BJ (cell line): ENCODE data around the gene PLPP3. TPM values are rescaled to one million over a fixed set of nuclear protein-coding genes. Genes with fewer than 3 reads are reported as not detected.

Experiments
- CTCF ChIA-PET: fragments of 350-600 bp; formaldehyde crosslinking; extraction: SDS; loops from one replicate; lab custom pipeline; 2021; ENCODE audit warnings: antibody characterized with exemption, inconsistent platforms; lab: Yijun Ruan, JAX
- POLR2A ChIA-PET: fragments of 300-600 bp; sonication (Branson Sonifier 250); formaldehyde crosslinking; extraction: SDS; loops from one replicate; lab custom pipeline; 2021; ENCODE audit warnings: antibody characterized with exemption; lab: Charles Lee
- DNase-seq: peaks from one replicate; pipeline ENCODE4 v3.0.0-alpha.2; 2011; ENCODE audit warnings: low read depth
- H3K27me3 ChIP-seq: 2 replicates; pipeline ENCODE4 v1.6.0; 2011; ENCODE audit warnings: low read length; ENCODE audit not compliant: control insufficient read depth, insufficient read depth
- H3K36me3 ChIP-seq: 2 replicates; pipeline ENCODE4 v1.5.1; 2011; ENCODE audit warnings: low read length; ENCODE audit not compliant: control insufficient read depth, insufficient read depth
- H3K4me3 ChIP-seq: 2 replicates; pipeline ENCODE4 v1.5.1; 2011; ENCODE audit warnings: low read depth, mild to moderate bottlenecking, control low read depth, low read length
- polyA plus RNA-seq: library from polyadenylated mRNA; depleted of rRNA; stranded (reverse); fragments of >200 nt; gene quantifications from 2 replicates; pipeline ENCODE4 v1.2.3, GENCODE V29; 2011
- TF ChIP-seq, protein P1 (sequence below): IDR thresholded peaks from 2 replicates; pipeline ENCODE4 v1.5.1; 2011; ENCODE audit warnings: low read depth, mild to moderate bottlenecking, control low read depth, inconsistent platforms, low read length, moderate library complexity; ENCODE audit not compliant: insufficient read depth

PLPP3 gene
- polyA plus RNA-seq, 1 experiment: 55.4 TPM

DNA sequence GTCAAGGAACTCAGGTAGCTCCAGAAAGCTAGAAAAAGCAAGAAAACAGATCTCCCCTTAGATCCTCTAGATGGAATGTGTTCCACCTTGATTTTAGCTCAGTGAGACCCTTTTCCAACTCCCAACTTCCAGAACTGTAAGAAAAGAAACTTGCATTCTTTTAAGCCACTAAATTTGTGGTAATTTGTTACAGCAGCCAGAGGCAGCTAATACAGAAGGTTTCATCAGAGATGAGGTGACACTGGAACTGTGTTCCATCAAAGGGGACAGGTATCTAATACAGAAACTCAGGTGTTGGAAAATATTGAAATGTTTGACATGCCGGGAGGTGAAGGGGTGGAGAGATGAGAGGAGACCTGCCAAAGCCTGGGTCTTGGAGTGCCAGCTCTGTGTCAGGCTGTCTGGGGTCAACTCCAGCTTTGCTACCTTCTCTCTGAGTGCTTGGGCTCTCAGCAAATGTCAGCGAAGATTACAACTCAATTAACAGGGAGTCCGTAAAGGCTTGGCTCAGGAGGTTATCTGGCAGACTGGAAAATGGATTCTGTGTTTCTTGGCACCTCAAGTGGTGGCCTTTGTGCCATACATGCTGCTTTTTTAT is 71.3 kb downstream of the PLPP3 start:
- TF ChIP-seq, protein P1, sequence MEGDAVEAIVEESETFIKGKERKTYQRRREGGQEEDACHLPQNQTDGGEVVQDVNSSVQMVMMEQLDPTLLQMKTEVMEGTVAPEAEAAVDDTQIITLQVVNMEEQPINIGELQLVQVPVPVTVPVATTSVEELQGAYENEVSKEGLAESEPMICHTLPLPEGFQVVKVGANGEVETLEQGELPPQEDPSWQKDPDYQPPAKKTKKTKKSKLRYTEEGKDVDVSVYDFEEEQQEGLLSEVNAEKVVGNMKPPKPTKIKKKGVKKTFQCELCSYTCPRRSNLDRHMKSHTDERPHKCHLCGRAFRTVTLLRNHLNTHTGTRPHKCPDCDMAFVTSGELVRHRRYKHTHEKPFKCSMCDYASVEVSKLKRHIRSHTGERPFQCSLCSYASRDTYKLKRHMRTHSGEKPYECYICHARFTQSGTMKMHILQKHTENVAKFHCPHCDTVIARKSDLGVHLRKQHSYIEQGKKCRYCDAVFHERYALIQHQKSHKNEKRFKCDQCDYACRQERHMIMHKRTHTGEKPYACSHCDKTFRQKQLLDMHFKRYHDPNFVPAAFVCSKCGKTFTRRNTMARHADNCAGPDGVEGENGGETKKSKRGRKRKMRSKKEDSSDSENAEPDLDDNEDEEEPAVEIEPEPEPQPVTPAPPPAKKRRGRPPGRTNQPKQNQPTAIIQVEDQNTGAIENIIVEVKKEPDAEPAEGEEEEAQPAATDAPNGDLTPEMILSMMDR: no peak
- ChIA-PET POLR2A (no interaction called here), CTCF (no interaction called here)
- Histone ChIP-seq H3K4me3 (no peak overlapping the region), H3K36me3 (peaks cover 39% of the 10 kb centered on the region), H3K27me3 (no peaks in the 10 kb centered on the region)
- DNase-seq: no peak

DNA sequence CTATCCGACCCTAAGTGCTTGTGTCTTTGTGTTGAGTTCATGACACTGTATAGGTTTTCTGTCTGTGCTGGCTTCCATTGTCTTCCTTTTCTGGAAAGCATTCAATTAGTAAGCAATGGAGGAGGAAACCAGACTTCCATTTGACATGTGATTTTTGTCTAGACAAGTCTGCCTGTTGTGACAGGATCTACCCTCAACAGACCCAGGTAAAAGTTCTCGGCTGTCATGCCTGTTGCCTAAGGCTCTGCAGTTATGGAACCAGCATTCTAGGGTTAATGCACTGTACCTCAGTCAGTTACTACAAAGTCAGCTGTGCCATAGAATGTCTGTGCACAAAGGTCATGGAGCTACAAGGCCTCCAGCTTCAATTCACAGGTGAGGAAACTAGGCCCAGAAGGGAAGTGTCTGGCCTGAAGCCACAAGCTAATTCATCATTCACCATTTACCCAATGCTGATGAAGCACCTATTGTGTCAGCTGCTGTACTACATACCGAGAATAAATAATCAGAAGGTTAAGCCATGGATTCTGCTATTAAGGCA is 72.3 kb downstream of the PLPP3 start:
- POLR2A ChIA-PET: no interaction called here
- Histone ChIP-seq H3K4me3 (no peak overlapping the region), H3K36me3 (peaks cover 39% of the 10 kb centered on the region), H3K27me3 (no peaks in the 10 kb centered on the region)
- TF ChIP-seq, protein P1: no peak
- DNase-seq: no peak
- CTCF ChIA-PET: no interaction called here

DNA sequence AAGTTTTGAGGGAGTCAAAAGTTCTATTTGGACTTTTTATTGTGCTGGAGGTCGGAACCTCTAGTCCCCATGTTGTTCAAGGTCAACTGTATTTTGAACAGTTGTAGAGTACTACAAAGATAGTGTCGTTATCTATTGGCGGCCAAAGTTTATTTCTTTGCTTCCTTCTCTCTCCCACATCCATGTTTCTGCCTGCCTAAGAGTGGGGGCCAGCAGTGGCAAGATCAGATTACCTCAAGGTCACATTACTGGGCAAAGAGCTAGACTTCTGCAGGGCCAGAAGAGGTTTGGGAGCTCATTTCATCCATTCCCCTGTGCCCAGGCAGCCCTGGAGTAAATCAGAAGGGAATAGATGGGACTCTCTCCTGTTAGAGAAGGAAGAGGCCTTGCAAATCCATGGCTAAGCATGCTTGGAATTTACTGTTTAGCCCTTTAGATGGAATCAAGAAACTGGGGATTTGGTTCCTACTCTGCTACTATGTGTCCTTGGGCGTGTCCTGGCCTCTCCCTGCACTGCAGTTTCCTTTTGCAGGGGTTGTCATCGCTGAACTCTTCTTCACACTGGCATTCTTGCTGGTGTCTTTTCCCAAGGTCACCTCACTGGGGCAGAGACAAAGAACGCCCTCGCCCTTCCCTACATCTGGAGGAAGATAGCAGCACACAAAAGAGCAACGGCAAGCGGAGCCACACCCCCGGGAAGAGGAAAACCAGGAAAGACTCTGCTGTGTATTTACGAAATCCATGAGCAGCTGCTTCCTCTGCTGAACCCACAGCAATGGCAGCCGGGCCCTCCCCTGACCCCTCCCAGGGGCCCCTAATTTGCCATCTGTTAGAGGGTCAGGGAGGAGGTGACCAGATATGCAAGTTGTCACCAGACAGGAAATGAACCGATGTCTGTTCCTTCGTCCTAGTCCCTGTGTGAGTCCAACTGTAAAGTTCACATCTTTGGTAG is 73.3 kb downstream of the PLPP3 start:
- TF ChIP-seq, protein P1: no peak
- Histone ChIP-seq H3K27me3 (no peaks in the 10 kb centered on the region), H3K4me3 (no peak overlapping the region), H3K36me3 (peaks cover 33% of the 10 kb centered on the region)
- POLR2A ChIA-PET: no interaction called here
- CTCF ChIA-PET: no interaction called here
- no peak for DNase-seq

DNA sequence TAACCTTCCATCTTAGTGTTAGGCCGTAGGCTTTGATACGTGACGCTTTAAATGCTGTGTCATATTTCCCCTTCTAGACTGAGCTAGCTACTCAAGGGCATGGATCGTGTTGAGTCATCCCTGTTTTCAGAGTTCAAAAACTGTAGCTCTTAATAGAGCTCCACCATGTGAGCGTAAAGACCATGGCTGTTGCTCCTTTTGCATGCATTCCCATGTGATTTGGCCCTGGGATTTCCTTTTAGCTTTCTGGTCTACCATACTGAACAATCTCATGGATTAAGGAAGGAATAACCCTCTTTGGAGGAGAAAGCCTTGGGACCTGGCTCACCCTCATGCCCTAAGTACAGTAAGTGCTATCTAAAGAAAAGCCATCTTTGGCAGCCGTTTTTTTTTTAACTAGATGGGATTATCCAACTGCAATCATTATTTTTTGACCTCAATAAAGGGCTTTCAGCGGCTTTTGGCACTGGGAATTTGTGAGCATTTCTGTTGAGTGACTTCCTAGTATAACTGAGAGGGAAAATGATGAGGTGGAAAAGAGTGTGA is 76.6 kb downstream of the PLPP3 start:
- CTCF ChIA-PET: no interaction called here

More for the DNA sequence above, 76.6 kb downstream of the PLPP3 start:
- Histone ChIP-seq H3K4me3 (no peak overlapping the region), H3K36me3 (peaks cover 21% of the 10 kb centered on the region), H3K27me3 (no peaks in the 10 kb centered on the region)
- TF ChIP-seq, protein P1: no peak
- POLR2A ChIA-PET: no interaction called here
- DNase-seq: no peak
